ENCODE measurements around the gene EPHB1. TPM values are rescaled to one million over a fixed set of nuclear protein-coding genes. Genes with fewer than 3 reads are reported as not detected.

Gene EPHB1
- total RNA-seq, 2 donors from 2014 or later, result 2.3 to 21.2 TPM

GRCh38 chr3:134817297-134817696 lies 22.2 kb downstream of the EPHB1 start:
- WGBS, result 85% methylated on average over 6 of the region's 6 CpGs
- no peak for DNase-seq (ENCODE audit: low spot score)
- Histone ChIP-seq H3K27me3 (replicated peaks; ENCODE audit: insufficient read depth) (no peaks in the 10 kb centered on the region), H3K4me1 (replicated peaks) (no peaks in the 10 kb centered on the region), H3K27ac (no peak overlapping the region), H3K4me3 (no peak overlapping the region), H3K36me3 (no peaks in the 10 kb centered on the region), H3K9me3 (no peaks in the 10 kb centered on the region)
- TF ChIP-seq POLR2AphosphoS5 (IDR thresholded peaks at IDR 0.05) (no peak), POLR2A (IDR thresholded peaks at IDR 0.05) (no peak), CTCF (IDR thresholded peaks at IDR 0.05) (no peak)
- intact Hi-C loops (cut with DNase I), result no loop called here

- Histone ChIP-seq H3K27me3 (replicated peaks; ENCODE audit: insufficient read depth) (no peaks in the 10 kb centered on the region), H3K27ac (no peak overlapping the region), H3K4me1 (replicated peaks) (no peaks in the 10 kb centered on the region), H3K9me3 (no peaks in the 10 kb centered on the region), H3K36me3 (no peaks in the 10 kb centered on the region), H3K4me3 (no peak overlapping the region)
- no peak for DNase-seq (ENCODE audit: low spot score)
- intact Hi-C loops (cut with DNase I), result no loop called here
- TF ChIP-seq POLR2AphosphoS5 (IDR thresholded peaks at IDR 0.05) (no peak), POLR2A (IDR thresholded peaks at IDR 0.05) (no peak), CTCF (IDR thresholded peaks at IDR 0.05) (no peak)
- WGBS, result 83% methylated on average over 1 of the region's 1 CpG
Observed at GRCh38 chr3:134820994-134821393, 25.9 kb downstream of the EPHB1 start.

- no peak for DNase-seq (ENCODE audit: low spot score)
- WGBS, result 74% methylated on average over 4 of the region's 4 CpGs
- intact Hi-C loops (cut with DNase I), result no loop called here
- Histone ChIP-seq H3K27ac (no peak overlapping the region), H3K9me3 (no peaks in the 10 kb centered on the region), H3K36me3 (no peaks in the 10 kb centered on the region), H3K27me3 (replicated peaks; ENCODE audit: insufficient read depth) (no peaks in the 10 kb centered on the region), H3K4me3 (no peak overlapping the region), H3K4me1 (replicated peaks) (no peaks in the 10 kb centered on the region)
- TF ChIP-seq POLR2AphosphoS5 (IDR thresholded peaks at IDR 0.05), result no peak
- no peak for TF ChIP-seq POLR2A (IDR thresholded peaks at IDR 0.05)
- no peak for TF ChIP-seq CTCF (IDR thresholded peaks at IDR 0.05)
Observed at GRCh38 chr3:134822090-134822489, 27.0 kb downstream of the EPHB1 start.

GRCh38 chr3:134823679-134824078 lies 28.6 kb downstream of the EPHB1 start:
- intact Hi-C loops (cut with DNase I), result no loop called here
- no peak overlapping the region for H3K4me3 ChIP-seq
- no peak overlapping the region for H3K27ac ChIP-seq
- TF ChIP-seq CTCF (IDR thresholded peaks at IDR 0.05) (no peak), POLR2A (IDR thresholded peaks at IDR 0.05) (no peak), POLR2AphosphoS5 (IDR thresholded peaks at IDR 0.05) (no peak)
- H3K27me3 ChIP-seq (replicated peaks; ENCODE audit: insufficient read depth), result no peaks in the 10 kb centered on the region
- 67% methylated on average over 2 of the region's 2 CpGs for WGBS
- H3K36me3 ChIP-seq, result no peaks in the 10 kb centered on the region
- H3K4me1 ChIP-seq (replicated peaks), result no peaks in the 10 kb centered on the region
- H3K9me3 ChIP-seq, result no peaks in the 10 kb centered on the region
- DNase-seq (ENCODE audit: low spot score), result no peak

GRCh38 chr3:134824791-134825190 lies 29.7 kb downstream of the EPHB1 start:
- Histone ChIP-seq H3K4me3 (no peak overlapping the region), H3K27ac (no peak overlapping the region), H3K36me3 (no peaks in the 10 kb centered on the region), H3K27me3 (replicated peaks; ENCODE audit: insufficient read depth) (no peaks in the 10 kb centered on the region), H3K9me3 (no peaks in the 10 kb centered on the region), H3K4me1 (replicated peaks) (no peaks in the 10 kb centered on the region)
- TF ChIP-seq POLR2A (IDR thresholded peaks at IDR 0.05) (no peak), CTCF (IDR thresholded peaks at IDR 0.05) (no peak), POLR2AphosphoS5 (IDR thresholded peaks at IDR 0.05) (no peak)
- no peak for DNase-seq (ENCODE audit: low spot score)
- 40% methylated on average over 1 of the region's 1 CpG for WGBS
- intact Hi-C loops (cut with DNase I), result no loop called here
